ENCODE results near the gene OR2M3. TPM values are rescaled to one million over a fixed set of nuclear protein-coding genes. Genes with fewer than 3 reads are reported as not detected.
A peak's percentile ranks its signal among the peaks of the same experiment; 100 is the strongest.

OR2M3 gene
- total and polyA plus RNA-seq, 9 of the 15 experiments (the other 6 are each of a cell fraction or from before 2014, with no cell fraction given) = not detected

DNA sequence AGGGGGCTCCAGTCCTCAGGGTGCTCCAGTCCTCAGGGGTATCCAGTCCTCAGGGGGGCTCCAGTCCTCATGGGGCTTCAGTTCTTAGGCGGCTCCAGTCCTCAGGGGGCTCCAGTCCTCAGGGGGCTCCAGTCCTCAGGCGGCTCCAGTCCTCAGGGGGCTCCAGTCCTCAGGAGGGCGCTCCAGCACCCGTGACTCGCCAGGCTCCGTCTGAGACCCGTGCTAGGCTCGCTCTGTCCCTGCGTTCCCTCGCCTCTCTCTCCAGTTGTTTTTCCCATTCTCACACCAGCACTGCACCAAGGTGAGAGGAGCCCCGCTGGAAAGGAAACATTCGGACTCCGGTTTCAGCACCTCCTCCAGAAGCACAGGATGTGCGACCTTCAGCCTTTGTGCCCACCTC lies 31.9 kb upstream of the OR2M3 start:
- no peaks in the 10 kb centered on the region for H3K36me3 ChIP-seq (ENCODE audit: control insufficient read depth, insufficient read depth, low read length)
- no peak for FAIRE-seq
- no peak for ATAC-seq
- no peaks in the 10 kb centered on the region for H3K79me2 ChIP-seq (ENCODE audit: control insufficient read depth, insufficient read depth, low read length)
- no peak overlapping the region for H3K4me3 ChIP-seq
- in situ Hi-C loops (cut with MboI) (no loop called here), intact Hi-C loops (cut with micrococcal nuclease) (no loop called here)
- no peak overlapping the region for H3K27ac ChIP-seq (ENCODE audit: extremely low read depth, low read depth, low read length)
- 0 out of 2 replicates have a peak, but pooled peaks have one; percentile 38 for TF ChIP-seq ZBTB17 (CRISPR knock-in tag; IDR thresholded peaks at IDR 0.05)
- no peak for TF ChIP-seq ELF2 (CRISPR knock-in tag; IDR thresholded peaks at IDR 0.05)
- no peak for TF ChIP-seq ZNF140 (CRISPR knock-in tag; IDR thresholded peaks at IDR 0.05)
- no peak for TF ChIP-seq FOS (IDR thresholded peaks at IDR 0.05; ENCODE audit: extremely low read depth, insufficient read length)
- TF ChIP-seq RBM17 (IDR thresholded peaks at IDR 0.05; ENCODE audit: borderline replicate concordance, low read depth, low read length) = no peak
- no peak for TF ChIP-seq NR1H2 (CRISPR knock-in tag; IDR thresholded peaks at IDR 0.05)
- no peak for TF ChIP-seq E2F1 (CRISPR knock-in tag; IDR thresholded peaks at IDR 0.05)
- no peaks in the 10 kb centered on the region for H4K20me1 ChIP-seq (replicated peaks; ENCODE audit: control insufficient read depth, insufficient read depth, low read length)
- no peaks in the 10 kb centered on the region for H3K9me3 ChIP-seq (replicated peaks; ENCODE audit: control insufficient read depth, insufficient read depth, low read depth, low read length)
- ChIA-PET POLR2A (no interaction called here), CTCF (ENCODE audit: low intra/inter-chr PET ratio) (no interaction called here)
- no peak overlapping the region for H3K9ac ChIP-seq (ENCODE audit: insufficient read depth in 1 of 2, low read depth in 2 of 2, low read length in 2 of 2)
- no peak overlapping the region for H3K4me2 ChIP-seq (ENCODE audit: insufficient read depth, low read length)
- no peaks in the 10 kb centered on the region for H3K9me1 ChIP-seq (ENCODE audit: control insufficient read depth, insufficient read depth, low read length)
- WGBS (ENCODE audit: insufficient coverage, low coverage, missing lambda C conversion rate) = 0% methylated on average over 11 of the region's 14 CpGs
- H2AFZ ChIP-seq (ENCODE audit: low read depth, low read length) = no peak overlapping the region
- BruUV-seq (replicated peaks) = no TSS peak
- H3K4me1 ChIP-seq (replicated peaks in 1 of 2; ENCODE audit: control insufficient read depth in 2 of 2, insufficient read depth in 2 of 2, low read length in 2 of 2) = no peaks in the 10 kb centered on the region
- H3K27me3 ChIP-seq (ENCODE audit: control insufficient read depth in 2 of 2, insufficient read depth in 2 of 2, low read length in 2 of 2) = no peaks in the 10 kb centered on the region
- no peak for DNase-seq (ENCODE audit: extremely low read depth in 1 of 4, low spot score in 3 of 4)
